CD4-positive, alpha-beta T cell treated with Interleukin-15 for 1 hour (primary cell): Measurements from ENCODE around the gene TLX2.
"Not testable (repeated sequence)": the region's sequence is repeated elsewhere in the genome, so short reads cannot be mapped to it uniquely, and the experiment has no call there.

Experiments used
- DNase-seq: peaks from one replicate; pipeline ENCODE4 v3.0.0-alpha.2; 2020

Gene TLX2

GRCh38 chr2:74514368-74515270 lies at the start of gene TLX2:
Gene TLX2 (plus strand): TSS chr2:74514450. CDS start chr2:74514807, 357 bp downstream.
- DNase-seq, result no peak

GRCh38 chr2:74470742-74471141 lies 43.5 kb upstream of the TLX2 start:
- not testable (repeated sequence) for DNase-seq

GRCh38 chr2:74471332-74472065 lies 42.8 kb upstream of the TLX2 start:
- no peak for DNase-seq

- DNase-seq, result peak; percentile 95
Measured at GRCh38 chr2:74472086-74472944, 41.9 kb upstream of the TLX2 start, which contains the start of gene MRPL53. Gene MRPL53 (minus strand): TSS chr2:74472680. CDS start chr2:74472660, 20 bp downstream.

- DNase-seq, result no peak
Measured at GRCh38 chr2:74472945-74473258, 41.3 kb upstream of the TLX2 start.

- no peak for DNase-seq
Measured at GRCh38 chr2:74474481-74474880, 39.8 kb upstream of the TLX2 start.

GRCh38 chr2:74474899-74475298 lies 39.4 kb upstream of the TLX2 start:
- DNase-seq, result no peak

GRCh38 chr2:74481431-74481830 lies 32.8 kb upstream of the TLX2 start:
- no peak for DNase-seq

GRCh38 chr2:74481961-74482800 lies 32.1 kb upstream of the TLX2 start:
- DNase-seq, result peak; percentile 56

- DNase-seq, result peak; percentile 94
Measured at GRCh38 chr2:74482801-74483674, 31.2 kb upstream of the TLX2 start, which contains the start of the genes CCDC142 and TTC31. Gene CCDC142 (minus strand): TSS chr2:74482998. CDS start chr2:74482837, 161 bp downstream. Gene TTC31 (plus strand): TSS chr2:74483081. CDS start chr2:74483096, 15 bp downstream.

- not testable (repeated sequence) for DNase-seq
Measured at GRCh38 chr2:74483675-74484164, 30.5 kb upstream of the TLX2 start.

GRCh38 chr2:74486141-74486540 lies 28.1 kb upstream of the TLX2 start:
- no peak for DNase-seq

- DNase-seq, result no peak
Measured at GRCh38 chr2:74488643-74489481, 25.4 kb upstream of the TLX2 start.

GRCh38 chr2:74489906-74490305 lies 24.3 kb upstream of the TLX2 start:
- DNase-seq, result no peak

GRCh38 chr2:74491648-74492544 lies 22.4 kb upstream of the TLX2 start:
- DNase-seq, result no peak

GRCh38 chr2:74493546-74493945 lies 20.7 kb upstream of the TLX2 start:
- DNase-seq, result no peak

- DNase-seq, result no peak
Measured at GRCh38 chr2:74495440-74495839, 18.8 kb upstream of the TLX2 start.

GRCh38 chr2:74496997-74497776 lies 17.1 kb upstream of the TLX2 start:
- no peak for DNase-seq
